Progenitor cell of endocrine pancreas (in vitro differentiated cells): ENCODE data around the gene PDE6D. TPM values are rescaled to one million over a fixed set of nuclear protein-coding genes. Genes with fewer than 3 reads are reported as not detected.
A peak's percentile ranks its signal among the peaks of the same experiment; 100 is the strongest.

ENCODE experiments used
- DNase-seq: peaks from one replicate; pipeline ENCODE4 v3.0.0; 2021; ENCODE audit warnings: low spot score; ENCODE audit not compliant: unreplicated experiment
- H3K27ac Mint-ChIP-seq: 2 replicates; pipeline ENCODE4 v1.8.0; 2021; ENCODE audit warnings: mild to moderate bottlenecking, moderate library complexity, mixed read lengths
- H3K27me3 Mint-ChIP-seq: 2 replicates; pipeline ENCODE4 v1.8.0; 2021; ENCODE audit warnings: mixed read lengths
- H3K36me3 Mint-ChIP-seq: 2 replicates; pipeline ENCODE4 v1.8.0; 2022; ENCODE audit warnings: mixed read lengths; ENCODE audit not compliant: insufficient read depth
- H3K4me1 Mint-ChIP-seq: 2 replicates; pipeline ENCODE4 v1.8.0; 2021; ENCODE audit warnings: low read depth, mixed read lengths
- H3K4me3 Mint-ChIP-seq: 2 replicates; pipeline ENCODE4 v1.8.0; 2021; ENCODE audit warnings: low read depth, mild to moderate bottlenecking, moderate library complexity, mixed read lengths
- H3K9me3 Mint-ChIP-seq: 2 replicates; pipeline ENCODE4 v1.8.0; 2021; ENCODE audit warnings: low read depth, mixed read lengths
- CTCF ChIP-seq: fragments of 200-600 bp; sonication (generic); IDR thresholded peaks from one replicate; pipeline ENCODE4 v1.5.0; 2021; ENCODE audit warnings: antibody characterized with exemption, mild to moderate bottlenecking; ENCODE audit not compliant: unreplicated experiment
- total RNA-seq: library from RNA; stranded (reverse); gene quantifications from 2 replicates; pipeline ENCODE4 v1.2.1, GENCODE V29; 2021

The PDE6D gene
- total RNA-seq, 1 donor from 2014 or later, result 21.9 TPM

GRCh38 chr2:231696004-231696367 is 85.1 kb downstream of the PDE6D start:
- no peaks in the 10 kb centered on the region for H3K36me3 Mint-ChIP-seq
- H3K27me3 Mint-ChIP-seq, result no peaks in the 10 kb centered on the region
- no peak overlapping the region for H3K27ac Mint-ChIP-seq
- no peak overlapping the region for H3K4me3 Mint-ChIP-seq
- no peak for DNase-seq
- TF ChIP-seq CTCF, result no peak
- peaks cover 2% of the 10 kb centered on the region for H3K4me1 Mint-ChIP-seq
- no peaks in the 10 kb centered on the region for H3K9me3 Mint-ChIP-seq

DNA sequence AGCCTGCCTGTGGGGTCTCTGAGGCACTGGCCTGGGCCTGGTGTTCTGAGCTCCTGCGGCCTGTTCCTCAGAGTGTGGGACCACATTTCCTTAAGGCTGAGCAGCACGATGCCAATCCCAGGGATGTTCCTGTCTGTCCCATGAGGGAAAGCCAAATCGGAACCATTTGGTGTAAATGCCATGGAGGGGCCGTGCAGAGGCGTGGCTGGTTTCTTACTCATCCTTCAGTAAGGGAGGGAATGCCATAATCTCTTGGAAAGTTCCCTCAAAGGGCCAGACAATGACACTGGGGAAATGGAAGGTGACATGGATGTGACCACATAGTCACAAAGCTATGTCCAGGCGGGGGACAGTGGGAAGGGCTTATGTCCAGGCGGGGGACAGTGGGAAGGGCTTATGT is 87.1 kb downstream of the PDE6D start:
- no peaks in the 10 kb centered on the region for H3K27me3 Mint-ChIP-seq
- no peak for DNase-seq
- H3K27ac Mint-ChIP-seq, result no peak overlapping the region
- no peak for TF ChIP-seq CTCF
- peaks cover 3% of the 10 kb centered on the region for H3K4me1 Mint-ChIP-seq
- H3K4me3 Mint-ChIP-seq, result no peak overlapping the region
- no peaks in the 10 kb centered on the region for H3K9me3 Mint-ChIP-seq
- no peaks in the 10 kb centered on the region for H3K36me3 Mint-ChIP-seq

DNA sequence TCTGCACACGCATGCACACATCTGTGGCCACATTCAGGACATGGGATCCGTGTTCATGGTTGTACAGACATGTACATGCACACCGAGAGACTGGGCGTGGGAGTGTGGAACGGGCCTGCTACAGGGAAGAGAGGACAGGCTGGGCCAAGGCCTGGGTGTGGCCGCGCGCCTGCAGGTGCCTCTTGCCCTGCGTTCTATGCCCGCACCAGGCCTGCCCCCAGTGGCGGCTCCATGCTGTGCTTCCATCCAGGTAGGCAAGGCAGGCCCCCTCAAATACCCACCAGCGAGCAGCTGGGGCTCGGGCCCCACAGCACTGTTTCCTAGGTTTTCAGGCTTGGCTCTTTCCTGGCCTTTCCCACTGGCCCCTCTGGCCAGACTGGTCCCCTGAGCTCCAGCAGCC is 88.2 kb downstream of the PDE6D start:
- H3K4me3 Mint-ChIP-seq, result no peak overlapping the region
- no peak for DNase-seq
- H3K36me3 Mint-ChIP-seq, result no peaks in the 10 kb centered on the region
- H3K4me1 Mint-ChIP-seq, result peaks cover 3% of the 10 kb centered on the region
- TF ChIP-seq CTCF, result peak; percentile 10
- no peaks in the 10 kb centered on the region for H3K27me3 Mint-ChIP-seq
- no peaks in the 10 kb centered on the region for H3K9me3 Mint-ChIP-seq
- no peak overlapping the region for H3K27ac Mint-ChIP-seq

DNA sequence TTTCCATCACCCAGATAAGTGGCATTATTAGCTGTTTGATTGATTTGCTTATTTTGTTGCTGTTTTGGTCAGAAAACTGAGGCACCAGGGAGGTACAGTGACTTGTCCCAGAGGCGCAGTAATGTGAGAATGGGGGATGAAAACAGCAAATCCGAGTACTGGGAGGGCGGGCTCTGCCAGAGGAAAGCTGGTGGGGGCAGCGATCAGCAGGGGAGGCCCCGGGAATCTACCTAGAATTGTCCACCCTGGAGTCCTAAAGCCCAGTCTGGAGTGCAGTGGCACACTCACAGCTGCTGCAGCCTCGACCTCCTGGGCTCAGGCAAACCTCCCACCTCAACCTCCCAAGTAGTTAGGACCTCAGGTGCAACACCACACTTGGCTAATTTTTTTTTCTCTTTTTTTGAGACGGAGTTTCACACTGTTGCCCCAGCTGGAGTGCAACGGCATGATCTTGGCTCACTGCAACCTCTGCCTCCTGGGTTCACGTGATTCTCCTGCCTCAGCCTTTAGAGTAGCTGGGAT is 89.8 kb downstream of the PDE6D start:
- DNase-seq, result no peak
- Mint-ChIP-seq H3K36me3 (no peaks in the 10 kb centered on the region), H3K4me1 (peaks cover 6% of the 10 kb centered on the region), H3K27ac (no peak overlapping the region), H3K4me3 (no peak overlapping the region), H3K27me3 (no peaks in the 10 kb centered on the region), H3K9me3 (no peaks in the 10 kb centered on the region)
- TF ChIP-seq CTCF, result no peak

DNA sequence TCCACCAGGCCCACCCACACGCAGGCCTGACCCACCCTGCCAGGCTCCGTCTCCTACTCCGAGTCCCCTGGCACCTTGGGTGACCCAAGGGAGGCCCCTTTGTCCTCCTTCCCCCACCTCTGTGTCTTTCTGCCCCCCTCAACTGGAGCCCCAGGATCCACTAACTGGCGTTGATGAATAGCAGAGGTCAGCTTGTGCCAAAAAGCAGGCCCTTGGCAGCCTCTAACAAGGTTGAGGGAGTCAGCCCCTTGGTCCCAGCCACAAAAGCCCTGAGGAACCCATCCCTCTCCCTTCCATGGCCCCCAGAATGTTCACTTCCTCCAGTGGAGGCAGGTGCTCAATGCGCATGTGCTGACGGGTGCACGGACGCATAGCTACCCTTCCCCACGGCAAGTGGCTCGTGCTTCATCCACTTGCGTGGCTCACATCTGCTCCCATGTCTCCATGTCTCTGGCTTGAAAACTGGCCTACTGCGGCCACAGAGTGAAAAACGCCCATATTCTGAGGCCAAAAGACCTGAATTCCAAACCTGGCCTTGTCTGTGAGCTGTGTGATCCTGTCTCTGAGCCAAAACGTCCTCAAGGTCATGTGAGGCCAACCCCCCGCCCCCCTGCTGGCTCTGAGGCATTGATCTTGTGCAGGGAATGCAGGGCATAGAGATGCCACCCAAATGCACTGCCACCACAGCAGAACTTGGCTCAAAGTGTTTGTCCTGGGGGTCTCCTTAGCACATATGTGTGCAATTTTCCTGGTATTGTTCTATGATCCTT is 91.8 kb downstream of the PDE6D start:
- Mint-ChIP-seq H3K4me3 (no peak overlapping the region), H3K4me1 (peaks cover 6% of the 10 kb centered on the region), H3K27me3 (no peaks in the 10 kb centered on the region), H3K36me3 (no peaks in the 10 kb centered on the region), H3K27ac (no peak overlapping the region), H3K9me3 (no peaks in the 10 kb centered on the region)
- TF ChIP-seq CTCF, result no peak
- DNase-seq, result no peak
